ENCODE data around the gene RGR.

The RGR gene

DNA sequence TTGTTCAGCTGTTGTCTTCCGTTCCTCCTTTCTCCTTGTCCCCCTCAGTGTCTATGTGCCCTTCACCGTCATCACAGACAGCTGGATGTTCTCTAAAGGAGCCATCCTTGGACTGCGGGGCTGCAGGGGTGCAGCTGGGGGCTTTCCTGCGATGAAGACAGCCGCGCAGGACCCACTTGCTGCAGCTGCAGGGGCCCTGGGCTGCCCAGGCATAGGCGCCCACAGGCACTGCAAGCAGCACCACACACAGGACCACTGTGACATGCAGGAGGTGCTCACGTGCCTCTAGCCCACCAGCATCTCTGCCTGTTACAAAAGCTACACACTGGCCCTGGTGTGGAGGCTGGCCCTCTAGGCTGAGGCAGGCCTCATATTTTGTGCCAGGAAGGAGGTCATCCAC, 22.9 kb upstream of the RGR start:
- DNase-seq, result no peak

DNA sequence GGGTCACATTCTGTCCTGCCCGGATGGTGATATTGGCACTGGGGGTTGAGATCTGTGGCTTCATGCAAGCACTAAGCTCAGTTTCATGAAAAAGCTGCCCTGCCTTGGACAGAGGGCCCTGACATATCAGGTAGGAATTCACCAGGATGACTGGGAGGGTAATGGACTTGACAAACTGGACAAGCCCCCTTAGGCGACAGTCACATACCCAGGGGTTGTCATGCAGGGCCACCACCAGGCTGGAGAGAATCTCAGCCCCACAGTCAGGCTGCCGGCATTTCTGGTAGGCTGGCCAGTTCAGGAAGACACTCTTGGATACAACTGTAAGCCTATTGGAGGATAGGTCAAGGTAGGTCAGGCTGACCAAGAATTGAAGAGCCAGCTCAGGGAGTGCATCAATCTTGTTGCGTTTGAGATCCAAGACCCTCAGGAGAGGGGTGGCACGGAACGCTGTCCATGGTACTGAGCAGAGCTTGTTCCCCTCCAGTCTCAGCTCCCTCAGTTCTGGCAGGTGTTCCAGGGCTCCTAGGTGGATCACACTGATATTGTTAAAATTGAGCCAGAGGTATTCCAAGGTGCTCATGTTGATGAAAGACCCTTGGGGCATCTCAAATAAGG, 20.3 kb upstream of the RGR start:
- no peak for DNase-seq

DNA sequence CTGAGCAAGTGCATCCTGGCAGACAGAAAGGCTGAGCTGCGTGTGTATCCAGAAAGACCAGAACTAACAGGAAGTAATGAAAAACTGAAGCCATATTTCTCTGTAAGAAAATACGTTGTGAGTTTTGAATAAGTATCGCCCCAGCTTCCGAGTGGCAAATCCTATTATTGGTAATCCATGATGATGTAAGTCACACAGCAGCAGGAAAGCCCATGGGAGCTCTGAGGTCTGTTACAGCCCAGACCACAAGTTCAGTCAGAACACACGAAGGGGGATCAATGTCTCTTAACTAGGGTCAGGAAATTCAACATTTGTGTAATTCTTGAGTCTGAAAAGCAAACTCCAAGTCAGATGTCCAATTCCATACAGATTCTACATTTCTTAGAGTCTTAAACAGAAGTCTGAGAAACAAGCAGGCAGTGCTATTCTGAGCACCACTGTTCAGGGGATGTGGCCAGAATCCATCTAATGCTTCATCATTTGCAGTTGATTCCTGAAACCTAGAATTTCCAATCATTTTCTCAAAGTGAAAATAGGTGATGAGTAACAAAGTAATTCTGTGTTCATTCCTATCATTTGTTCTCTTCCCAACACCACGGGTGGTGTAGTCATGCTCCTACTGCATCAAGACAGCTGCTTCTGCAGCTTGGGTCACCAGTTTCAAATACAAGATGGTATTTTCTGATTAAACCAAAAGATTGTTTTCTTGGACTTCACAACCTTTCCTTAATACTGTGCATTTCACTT, 19.3 kb upstream of the RGR start, which contains the start of gene LRIT2:
LRIT2 (minus strand) TSS at position 118 of the 747 bp plus-strand sequence; CDS start at position 94, 24 bp downstream.
- no peak for DNase-seq

DNA sequence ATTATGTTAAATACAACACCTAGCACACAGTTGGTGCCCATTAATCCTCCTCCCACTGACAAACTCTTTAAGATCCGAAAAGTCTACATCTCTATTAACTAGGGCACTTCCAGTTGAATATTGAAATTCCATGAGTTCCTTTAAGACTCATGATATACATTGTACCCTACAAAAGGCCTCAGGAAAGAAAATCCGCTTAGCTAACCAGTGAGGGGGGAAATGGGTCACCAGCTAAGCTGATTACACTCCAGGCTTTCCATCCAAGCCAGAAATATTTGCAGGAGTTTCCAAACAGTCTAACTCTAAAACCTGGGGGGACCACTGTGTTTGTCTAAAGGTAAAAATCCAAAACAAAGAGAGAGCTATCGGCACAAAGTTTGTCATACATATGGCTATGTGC, 18.2 kb upstream of the RGR start:
- no peak for DNase-seq

DNA sequence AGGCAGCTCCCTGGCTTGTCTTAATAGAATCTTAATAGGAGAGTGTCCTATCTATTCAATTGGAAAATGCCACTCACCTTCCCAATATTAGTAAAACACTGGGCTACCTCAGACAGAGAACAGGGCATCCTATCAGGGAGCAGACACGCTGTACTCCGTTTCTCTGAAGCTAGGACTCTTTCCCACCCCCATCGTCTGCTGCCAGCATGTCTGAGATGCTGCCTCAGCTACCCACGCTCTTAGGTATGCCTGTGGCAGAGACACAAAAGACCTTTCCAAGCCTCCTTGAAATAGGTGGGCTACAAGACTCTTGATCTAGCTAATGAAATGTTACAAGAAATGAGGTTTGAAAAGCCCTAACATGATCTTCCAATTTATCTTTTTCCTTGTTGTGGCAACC, 17.0 kb upstream of the RGR start:
- no peak for DNase-seq

DNA sequence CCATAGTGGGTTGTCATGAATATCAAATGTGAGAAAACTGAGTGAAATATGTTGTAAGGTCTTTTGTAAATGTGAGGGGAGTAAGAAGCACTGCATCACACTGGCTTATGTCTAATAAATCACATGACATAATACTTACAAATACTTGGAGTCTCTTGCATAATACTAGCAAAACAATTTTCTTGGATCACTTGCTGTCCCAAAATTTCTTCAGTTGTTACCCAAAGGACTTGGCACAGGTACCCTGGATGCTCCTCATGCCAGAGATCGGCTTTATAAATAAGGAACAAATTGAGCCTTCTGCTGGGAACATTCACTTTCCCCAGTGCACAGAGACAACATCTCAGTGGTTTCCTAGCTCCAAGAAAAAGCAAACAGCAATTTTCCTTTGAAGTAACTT, 14.5 kb upstream of the RGR start:
- no peak for DNase-seq

DNA sequence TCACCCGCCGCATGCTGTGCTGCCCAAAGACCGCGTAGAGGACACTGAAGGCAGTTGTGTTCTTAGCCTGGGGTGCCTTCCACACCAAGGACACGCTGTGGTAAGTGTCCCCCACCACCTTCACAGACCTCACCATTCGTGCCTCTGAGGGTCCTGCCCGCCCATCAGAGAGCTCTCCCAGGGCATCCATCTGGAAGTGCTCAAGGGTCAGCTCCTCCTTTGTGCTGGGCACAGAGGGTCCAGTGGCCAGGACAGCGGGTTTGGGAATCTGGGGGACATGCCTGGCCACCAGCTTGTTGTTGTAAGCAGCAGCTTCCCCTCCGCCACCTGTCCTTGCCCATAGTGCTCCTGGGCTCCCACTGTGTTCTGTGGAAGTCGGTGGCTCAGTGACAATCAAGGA, 12.5 kb upstream of the RGR start:
- DNase-seq, result no peak

DNA sequence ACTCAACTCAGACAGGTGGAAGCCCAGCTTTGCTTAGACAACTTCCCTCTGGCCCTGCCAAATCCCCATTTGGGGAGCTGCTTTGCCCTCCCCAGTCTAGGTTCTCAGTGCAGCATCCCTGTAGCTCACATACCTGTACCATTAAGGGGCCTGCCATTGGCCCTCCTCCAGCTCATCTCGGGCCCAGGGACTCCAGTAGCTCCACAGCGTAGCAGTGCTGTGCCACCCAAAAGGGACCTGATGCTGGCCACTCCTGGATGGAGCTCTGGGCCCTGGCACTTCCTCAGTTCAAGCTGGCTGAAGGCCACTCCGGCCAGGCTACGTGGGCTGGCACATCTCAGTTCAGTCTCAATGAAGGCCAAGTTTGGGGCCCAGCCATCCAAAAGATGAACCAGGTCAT, 10.9 kb upstream of the RGR start:
- no peak for DNase-seq

DNA sequence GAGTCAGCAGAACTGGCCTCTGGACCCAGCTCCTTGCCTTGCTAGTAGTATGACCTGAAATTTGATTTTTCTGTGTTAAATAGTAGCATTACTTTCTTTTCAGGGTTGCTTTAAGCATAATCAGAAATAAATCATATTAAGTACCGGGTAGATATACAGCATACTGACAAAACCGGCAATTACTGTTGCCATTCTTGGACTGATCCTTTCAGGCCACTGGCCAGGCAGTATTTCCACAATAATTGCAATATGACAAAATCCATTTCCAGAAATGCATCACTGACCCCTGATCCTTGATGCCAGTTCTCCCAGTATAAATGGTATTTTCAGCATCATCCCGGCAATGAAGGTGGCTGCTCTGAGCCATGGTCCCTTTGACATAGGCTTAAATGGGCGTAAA, 10.4 kb upstream of the RGR start:
- no peak for DNase-seq

DNA sequence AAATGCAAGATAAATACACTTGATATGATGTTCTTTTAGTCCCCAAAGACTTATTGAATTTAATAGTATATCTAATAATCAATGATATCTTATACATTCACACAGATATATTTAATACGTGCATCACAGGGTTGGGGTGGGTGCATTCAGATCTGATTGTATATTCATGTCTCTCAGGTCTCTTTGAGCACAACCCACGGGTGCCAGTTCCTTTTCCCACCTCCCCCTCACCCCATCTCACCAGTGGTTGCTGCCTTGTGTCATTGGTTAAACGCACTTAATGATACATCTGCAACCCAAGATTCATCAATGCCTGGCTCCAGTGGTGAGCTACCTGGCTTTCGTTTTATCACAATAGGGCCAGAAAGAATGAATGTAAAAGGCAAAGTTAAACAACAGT, 9.8 kb upstream of the RGR start:
- DNase-seq, result no peak

DNA sequence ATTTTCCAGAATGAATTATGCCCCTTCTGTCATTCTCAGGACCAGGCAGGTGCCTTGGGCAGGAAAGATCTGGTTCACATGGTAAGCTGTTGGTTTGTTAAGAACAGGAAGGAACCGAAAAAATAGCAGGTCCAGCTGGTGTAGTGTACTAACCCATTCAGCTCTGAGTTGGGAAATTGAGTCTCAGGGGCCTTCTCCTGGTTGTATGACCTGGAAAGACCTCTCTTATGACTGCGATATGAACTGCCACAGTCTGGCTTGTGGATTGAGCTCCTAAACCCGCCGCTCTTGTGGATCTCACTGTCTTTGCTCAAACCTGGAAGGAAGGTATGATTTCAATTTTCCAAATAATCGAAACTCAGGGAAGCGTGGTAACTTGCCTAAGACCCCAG, 8.1 kb upstream of the RGR start:
- DNase-seq, result no peak

DNA sequence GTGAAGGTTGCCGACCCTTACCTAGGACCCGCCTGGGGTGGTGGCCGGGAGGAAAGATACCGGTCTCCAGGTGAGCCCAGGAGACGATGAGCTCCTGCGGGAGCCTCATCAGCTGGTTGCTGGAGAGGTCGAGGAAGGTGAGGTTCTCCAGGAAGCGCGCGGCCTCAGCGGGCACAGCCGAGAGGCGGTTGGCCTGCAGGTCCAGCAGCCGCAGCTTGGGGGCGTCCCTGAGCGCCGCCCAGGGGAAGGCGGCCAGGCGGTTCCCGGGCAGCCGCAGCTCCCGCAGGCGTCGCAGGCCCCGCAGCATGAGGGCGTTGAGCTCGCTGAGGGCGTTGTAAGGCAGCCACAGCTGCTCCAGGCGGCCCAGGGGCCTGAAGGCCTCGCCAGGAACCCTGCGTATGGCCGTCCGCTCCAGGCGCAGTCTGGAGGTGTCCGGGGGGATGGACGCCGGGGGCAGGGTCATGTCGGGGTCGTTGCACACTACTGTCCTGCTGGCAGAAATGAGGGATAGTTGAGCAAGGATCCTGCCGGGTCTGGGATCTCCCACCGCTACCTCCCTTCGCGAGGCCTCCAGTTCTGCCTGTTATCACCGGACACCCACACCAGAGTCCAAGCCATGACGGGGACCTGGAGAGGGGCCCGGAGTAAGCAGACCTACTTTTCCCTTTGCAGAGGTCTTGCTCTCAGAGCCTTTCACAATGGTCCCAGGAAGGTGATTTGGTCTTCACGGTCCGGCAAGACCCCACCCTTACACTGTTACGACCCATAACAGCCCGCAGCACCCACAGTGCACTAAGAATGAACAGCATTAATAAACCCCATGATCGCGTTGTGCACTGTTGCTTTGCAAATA, 7.4 kb upstream of the RGR start:
- DNase-seq, result no peak

DNA sequence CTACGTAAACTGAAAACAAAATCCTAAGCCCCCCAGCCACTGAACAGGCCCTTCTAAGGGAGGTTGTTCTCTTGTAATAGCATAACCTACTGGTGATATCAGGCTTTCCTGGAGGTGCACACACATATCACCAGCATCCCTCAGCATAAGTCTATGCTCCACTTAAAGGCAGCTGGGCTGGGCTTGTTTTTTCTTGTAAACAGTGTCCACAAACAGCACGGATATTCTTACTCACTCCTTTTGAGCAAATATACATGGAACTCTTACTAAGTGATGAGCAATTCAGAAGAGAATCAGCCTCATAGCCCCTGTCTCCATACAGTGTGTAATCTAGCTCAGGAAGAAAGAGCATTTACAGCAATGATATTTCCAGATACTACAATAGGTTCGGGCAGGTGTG, 5.9 kb upstream of the RGR start:
- DNase-seq, result no peak

DNA sequence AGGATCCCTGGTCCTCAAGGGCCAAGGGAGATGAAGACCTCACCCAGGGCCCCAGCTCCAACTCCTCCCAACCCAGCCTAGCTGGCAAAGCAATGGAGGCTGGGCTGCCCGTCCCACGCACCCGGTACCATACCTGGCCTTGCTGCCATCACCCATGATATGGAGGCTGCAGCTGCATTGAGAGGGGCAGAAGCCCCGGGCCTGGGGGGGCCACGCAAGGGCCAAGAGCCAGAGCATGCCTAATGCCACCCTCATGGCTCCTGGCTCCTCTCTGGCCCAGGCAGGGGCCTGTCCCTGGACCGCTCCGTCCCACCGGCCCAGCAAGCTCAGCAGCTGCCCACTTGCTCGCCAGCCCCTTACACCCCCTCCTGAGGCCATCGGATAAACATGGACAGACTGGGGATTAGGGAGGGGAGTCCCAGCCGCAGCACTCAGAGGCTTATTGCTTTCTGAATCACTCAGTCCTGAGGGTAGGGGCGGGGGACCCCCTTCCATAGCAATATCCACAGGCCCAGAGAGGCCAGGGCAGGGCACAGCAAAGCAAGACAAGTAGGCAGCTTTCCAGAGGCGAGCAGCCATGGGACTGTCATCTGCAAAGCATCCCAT, 3.6 kb upstream of the RGR start, which contains the start of gene LRIT1:
LRIT1 (minus strand) TSS at position 362 of the 606 bp plus-strand sequence; CDS start at position 255, 107 bp downstream.
- DNase-seq, result no peak

DNA sequence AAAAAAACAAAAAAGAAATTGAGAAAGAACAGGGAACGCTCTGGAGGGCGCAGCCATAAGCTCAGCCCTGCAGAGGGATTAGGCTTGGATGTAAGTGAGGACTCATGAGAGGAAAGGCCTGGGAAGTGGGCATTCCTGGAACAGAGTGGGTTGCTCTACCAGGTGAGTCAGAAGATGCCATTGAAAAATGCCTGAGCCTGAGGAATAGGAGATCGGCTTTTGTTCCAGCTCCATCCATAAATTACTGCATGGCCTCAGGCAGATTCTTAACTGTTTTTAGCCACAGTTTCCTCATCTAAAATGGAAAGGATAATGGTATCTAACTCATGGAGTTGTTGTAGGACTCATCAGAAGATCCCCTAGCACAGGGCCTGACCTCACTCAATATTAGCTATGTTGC, 1.1 kb upstream of the RGR start:
- DNase-seq, result no peak

DNA sequence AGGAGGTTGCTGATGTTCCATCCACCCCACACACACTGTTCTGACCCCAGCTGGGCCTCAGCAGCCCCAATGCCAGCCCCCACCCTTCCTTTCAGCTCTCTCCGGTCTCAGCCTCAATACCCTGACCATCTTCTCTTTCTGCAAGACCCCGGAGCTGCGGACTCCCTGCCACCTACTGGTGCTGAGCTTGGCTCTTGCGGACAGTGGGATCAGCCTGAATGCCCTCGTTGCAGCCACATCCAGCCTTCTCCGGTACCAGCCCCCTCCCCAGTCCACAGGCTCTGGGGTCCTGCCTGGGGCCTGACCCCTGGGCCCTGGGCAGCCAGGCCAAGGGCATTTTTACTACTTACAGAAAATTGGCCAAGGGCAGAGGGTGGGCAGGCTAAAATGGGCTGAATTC, 2.6 kb downstream of the RGR start:
- DNase-seq, result no peak

DNA sequence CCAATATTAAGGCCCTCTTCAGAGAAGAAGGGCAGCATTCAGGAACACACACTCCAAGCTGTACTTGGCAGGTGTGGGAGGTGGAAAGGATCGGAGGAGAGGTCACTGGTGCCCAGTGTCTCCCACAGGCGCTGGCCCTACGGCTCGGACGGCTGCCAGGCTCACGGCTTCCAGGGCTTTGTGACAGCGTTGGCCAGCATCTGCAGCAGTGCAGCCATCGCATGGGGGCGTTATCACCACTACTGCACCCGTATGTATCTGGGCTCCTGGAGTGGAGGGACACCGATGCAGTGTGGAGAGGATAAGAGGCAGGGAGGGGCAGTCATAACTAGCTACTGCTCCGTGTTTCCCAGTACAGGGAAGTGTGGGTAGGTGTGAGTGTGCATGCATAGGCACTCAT, 3.9 kb downstream of the RGR start:
- no peak for DNase-seq

DNA sequence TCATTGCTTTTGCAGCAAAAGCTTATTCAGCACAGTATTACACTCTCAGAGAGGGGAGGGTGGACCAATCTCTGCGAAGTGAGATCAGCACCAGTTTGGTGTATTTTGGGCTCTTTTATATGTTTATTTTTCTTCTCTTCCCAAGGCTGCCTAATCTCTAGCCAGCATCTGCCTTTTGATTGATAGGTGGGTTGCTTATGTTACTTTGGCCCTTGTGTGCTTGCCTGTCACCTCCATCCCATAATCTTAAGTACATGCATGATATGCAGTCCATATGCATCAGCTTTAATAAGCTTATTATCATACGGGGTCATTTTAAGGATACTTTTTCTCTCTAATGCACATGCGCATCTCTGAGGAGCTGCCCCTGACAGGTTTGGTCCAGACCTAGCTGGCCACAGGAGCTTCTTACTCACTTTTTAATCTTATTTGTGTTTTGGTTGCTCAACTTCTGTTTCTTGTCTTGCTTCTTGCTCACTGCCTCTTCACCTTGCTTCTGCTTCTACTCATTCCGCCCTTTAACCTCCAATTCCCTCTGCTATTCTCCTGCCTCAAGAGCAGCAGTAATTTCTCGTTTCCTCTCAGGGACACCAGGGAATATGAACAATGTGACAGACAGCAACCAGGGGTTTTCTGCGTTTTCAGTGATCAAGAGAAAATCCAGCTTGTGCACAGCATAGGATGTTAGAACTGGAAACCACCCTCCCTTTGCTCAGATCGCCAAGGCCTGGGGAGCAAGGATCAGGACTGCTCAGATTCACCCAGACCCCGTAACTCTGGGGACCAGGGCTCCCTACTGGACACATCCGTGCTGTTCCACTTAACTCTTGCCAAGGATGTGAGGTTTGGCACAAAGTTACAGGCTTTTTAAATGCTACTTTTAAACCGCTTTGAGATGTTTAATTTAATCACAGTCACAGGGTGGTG, 10.0 kb downstream of the RGR start:
- DNase-seq, result no peak

DNA sequence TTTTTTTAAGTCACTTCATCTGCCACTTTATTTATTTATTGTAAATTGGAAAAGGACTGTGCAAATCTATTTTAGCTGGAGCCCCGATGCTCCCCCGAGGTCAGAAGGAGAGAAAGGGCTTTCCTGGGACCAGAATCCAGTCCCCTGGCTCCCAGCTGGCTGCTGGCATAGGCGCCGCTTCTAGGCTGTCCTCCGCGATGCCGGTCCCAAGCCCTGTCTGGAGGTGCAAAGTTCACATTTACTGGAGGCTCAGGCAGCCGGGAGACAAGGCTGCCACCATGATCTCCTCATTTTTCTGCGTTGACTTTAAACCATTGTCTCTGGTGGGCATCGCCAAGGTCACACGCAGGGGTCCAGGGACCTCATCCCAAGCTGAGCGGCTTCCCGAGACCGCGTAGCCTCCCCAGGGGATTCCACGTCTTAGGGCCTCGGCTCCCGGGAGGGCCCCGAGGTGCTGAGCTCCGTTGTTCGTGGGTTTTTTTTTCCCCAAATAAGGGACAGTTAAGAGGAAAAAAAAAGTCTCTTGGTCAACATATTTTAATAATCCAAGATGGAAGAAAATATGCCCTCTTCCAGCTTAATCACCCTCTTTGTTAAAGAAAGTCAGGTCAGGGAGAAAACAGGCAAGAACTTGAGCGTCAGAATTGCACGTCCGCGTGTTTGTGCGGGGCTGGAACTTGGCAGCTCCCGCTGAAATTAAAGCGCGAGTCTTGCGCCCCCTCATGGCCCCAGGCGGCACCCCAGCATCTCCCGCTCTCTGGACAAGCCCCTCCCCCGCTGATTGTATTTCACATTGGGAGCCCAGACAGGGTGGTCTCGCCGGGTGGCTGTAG, 11.9 kb downstream of the RGR start:
- peak; percentile 4 to 11 for DNase-seq

DNA sequence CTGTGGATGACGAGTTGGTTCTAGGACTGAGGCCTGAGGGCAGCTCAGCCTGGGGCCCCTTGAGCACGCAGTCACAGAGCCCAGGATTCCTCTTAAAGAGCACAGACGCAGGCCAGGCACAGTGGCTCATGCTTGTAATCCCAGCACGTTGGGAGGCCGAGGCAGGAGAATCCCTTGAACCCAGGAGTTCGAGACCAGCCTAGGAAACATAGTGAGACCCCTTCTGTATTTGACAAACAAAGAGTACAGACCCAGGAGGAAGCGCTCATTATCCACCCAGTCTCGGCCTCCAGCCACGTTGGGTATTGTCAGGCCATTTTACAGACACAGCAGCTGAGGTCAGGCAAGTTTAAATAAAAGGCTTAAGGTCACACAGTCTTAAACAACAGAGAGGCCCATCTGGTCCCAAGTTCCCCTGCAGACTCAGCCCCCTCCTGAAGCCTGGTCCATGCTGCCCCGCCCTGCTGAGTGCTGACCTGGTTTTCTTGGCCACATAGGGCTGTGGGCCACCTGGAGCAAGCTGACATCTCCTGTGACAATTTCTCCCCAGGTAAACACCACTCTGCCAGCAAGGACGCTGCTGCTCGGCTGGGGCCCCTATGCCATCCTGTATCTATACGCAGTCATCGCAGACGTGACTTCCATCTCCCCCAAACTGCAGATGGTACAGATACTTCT, 12.6 kb downstream of the RGR start:
- DNase-seq, result no peak

All from inflammatory macrophage (primary cell).